Hippocampal formation (tissue), 2 donors: Measurements from ENCODE around the gene SEMA3F.

Experiments used
- DNase-seq, 2 donors: peaks; one replicate each; lab custom pipeline; 2025; lab: John Stamatoyannopoulos, UW

SEMA3F gene

GRCh38 chr3:50132421-50133282, 22.5 kb upstream of the SEMA3F start:
- no peak for DNase-seq

- DNase-seq = no peak
These were observed 21.9 kb upstream of the SEMA3F start for GRCh38 chr3:50133283-50133615.

GRCh38 chr3:50134367-50134766, 20.8 kb upstream of the SEMA3F start:
- DNase-seq = no peak

GRCh38 chr3:50135964-50136363, 19.2 kb upstream of the SEMA3F start:
- DNase-seq = no peak

- no peak for DNase-seq
These were observed 18.3 kb upstream of the SEMA3F start for GRCh38 chr3:50136714-50137405.

- DNase-seq = no peak
These were observed 17.6 kb upstream of the SEMA3F start for GRCh38 chr3:50137531-50137930.

GRCh38 chr3:50138266-50139200, 16.6 kb upstream of the SEMA3F start:
- no peak for DNase-seq

- DNase-seq = no peak
These were observed 15.8 kb upstream of the SEMA3F start for GRCh38 chr3:50139308-50139707.

GRCh38 chr3:50139718-50140423, 15.3 kb upstream of the SEMA3F start:
- DNase-seq = no peak

- DNase-seq = no peak
These were observed 14.1 kb upstream of the SEMA3F start for GRCh38 chr3:50140990-50141389.

- DNase-seq = no peak
These were observed 8.7 kb upstream of the SEMA3F start for GRCh38 chr3:50146316-50146901.

GRCh38 chr3:50147016-50147415, 8.1 kb upstream of the SEMA3F start:
- DNase-seq = no peak

GRCh38 chr3:50147447-50147846, 7.7 kb upstream of the SEMA3F start:
- DNase-seq = no peak

GRCh38 chr3:50147861-50148260, 7.3 kb upstream of the SEMA3F start:
- DNase-seq = no peak

- DNase-seq = no peak
These were observed 4.7 kb upstream of the SEMA3F start for GRCh38 chr3:50150404-50150750.

GRCh38 chr3:50150863-50151686, 4.0 kb upstream of the SEMA3F start:
- no peak for DNase-seq

- DNase-seq = no peak
These were observed 3.4 kb upstream of the SEMA3F start for GRCh38 chr3:50151728-50152127.

- DNase-seq = no peak
These were observed 1.2 kb upstream of the SEMA3F start for GRCh38 chr3:50153782-50154475.

GRCh38 chr3:50154476-50154839, 666 bp upstream of the SEMA3F start:
- no peak for DNase-seq

GRCh38 chr3:50155491-50155878, 361 bp downstream of the SEMA3F start:
- DNase-seq = no peak
